GM21576 (cell line): ENCODE data around the gene PNPLA3.

Experiments used
- ATAC-seq: cut with Tn5 transposase; IDR thresholded peaks from one replicate; pipeline ENCODE4 v1.9.1; 2021; ENCODE audit warnings: mild to moderate bottlenecking, moderate library complexity; ENCODE audit not compliant: unreplicated experiment

PNPLA3 gene, protein sequence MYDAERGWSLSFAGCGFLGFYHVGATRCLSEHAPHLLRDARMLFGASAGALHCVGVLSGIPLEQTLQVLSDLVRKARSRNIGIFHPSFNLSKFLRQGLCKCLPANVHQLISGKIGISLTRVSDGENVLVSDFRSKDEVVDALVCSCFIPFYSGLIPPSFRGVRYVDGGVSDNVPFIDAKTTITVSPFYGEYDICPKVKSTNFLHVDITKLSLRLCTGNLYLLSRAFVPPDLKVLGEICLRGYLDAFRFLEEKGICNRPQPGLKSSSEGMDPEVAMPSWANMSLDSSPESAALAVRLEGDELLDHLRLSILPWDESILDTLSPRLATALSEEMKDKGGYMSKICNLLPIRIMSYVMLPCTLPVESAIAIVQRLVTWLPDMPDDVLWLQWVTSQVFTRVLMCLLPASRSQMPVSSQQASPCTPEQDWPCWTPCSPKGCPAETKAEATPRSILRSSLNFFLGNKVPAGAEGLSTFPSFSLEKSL

GRCh38 chr22:43923631-43924464, at the start of gene PNPLA3:
PNPLA3 (plus strand) TSS chr22:43923805; CDS start chr22:43923912, 107 bp downstream.
- ATAC-seq: no peak

- ATAC-seq: no peak
These were observed 46.6 kb upstream of the PNPLA3 start for GRCh38 chr22:43876866-43877509.

DNA sequence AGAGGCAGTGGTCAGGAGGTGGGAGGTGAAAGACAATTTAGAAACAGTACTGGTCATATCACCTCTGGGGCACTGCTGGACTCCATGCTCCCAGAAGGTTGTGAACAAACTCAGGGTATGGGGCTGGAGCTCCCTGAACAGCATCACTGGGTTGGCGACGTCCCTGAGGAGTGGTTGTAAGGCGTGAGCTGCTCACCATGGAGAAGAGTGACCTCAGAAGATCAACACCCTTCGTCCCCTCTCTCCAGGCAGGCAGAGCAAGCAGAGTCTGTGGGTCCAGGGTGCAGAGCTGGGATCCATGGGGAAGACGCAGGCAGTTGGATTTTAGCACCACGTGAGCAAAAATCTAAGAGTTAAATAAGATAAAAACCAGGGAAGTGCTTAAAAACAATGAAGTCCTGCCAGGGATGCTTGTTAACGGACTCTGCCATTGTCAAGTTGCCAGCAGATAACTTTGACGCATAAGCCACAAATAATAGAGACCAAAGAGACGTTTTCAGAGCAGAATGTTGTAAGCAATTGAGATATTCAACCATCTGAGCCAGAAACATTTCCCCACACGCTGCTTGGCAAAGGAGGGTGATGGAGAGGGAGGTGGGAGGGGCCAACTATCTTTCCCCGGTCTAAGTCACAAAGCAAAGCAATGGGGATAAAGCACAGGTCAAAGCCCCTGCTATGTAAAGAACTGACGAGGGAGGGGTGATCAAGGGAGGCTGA, 45.4 kb upstream of the PNPLA3 start:
- ATAC-seq: no peak

GRCh38 chr22:43878831-43879550, 44.6 kb upstream of the PNPLA3 start:
- no peak for ATAC-seq

DNA sequence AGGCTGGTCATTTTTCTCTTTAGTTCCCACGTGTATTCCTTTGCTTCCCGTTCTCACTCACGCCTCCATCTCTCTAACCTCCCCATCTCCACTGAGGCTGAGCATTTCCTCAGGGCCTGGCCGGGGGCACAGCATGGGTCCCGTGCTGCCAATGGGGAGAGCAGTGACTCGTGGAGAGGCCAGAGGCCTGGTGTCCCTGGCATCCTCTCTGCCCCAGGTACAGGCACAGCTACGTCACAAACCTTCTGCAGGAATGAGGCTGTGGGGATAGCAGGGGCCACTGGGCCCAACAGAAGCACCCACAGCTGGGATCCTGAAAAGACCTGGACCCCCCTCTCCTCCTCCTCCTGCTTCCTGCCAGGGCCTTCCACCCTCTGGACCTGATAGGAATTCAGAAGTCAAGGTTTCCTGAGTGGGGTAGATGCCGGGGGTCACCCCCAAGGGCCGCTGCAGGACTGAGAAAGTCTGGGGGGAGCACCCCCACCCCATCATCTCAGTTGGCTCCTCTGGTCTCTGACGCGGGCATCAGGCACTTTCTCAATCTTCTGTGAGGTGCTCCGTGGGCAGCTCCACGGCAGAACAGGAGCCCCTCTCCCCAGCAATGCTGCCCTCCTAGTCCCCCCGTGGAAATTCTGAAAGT, 43.6 kb upstream of the PNPLA3 start:
- ATAC-seq: no peak

DNA sequence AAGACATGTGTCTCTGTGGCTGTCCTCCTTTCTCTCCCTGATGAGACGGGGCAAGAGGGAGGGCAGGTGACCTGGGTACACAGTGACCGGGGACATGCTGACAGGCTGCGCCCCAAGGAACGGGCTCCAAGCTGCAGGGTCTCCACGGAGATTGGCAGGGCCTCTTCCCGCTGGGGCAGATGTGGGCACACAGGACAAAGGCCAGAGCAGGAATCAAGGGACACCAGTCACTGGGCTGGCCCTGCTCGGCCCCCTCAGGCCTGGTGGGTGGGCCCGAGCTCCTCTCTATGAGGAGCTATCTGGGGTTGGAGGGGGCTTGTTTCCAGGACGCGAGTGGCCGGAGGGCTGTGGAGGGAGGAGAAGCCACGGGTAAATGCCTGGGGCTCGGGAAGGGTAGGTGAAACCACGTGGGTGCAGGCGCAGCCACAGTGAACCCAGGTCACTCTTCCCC, 43.0 kb upstream of the PNPLA3 start:
- no peak for ATAC-seq

DNA sequence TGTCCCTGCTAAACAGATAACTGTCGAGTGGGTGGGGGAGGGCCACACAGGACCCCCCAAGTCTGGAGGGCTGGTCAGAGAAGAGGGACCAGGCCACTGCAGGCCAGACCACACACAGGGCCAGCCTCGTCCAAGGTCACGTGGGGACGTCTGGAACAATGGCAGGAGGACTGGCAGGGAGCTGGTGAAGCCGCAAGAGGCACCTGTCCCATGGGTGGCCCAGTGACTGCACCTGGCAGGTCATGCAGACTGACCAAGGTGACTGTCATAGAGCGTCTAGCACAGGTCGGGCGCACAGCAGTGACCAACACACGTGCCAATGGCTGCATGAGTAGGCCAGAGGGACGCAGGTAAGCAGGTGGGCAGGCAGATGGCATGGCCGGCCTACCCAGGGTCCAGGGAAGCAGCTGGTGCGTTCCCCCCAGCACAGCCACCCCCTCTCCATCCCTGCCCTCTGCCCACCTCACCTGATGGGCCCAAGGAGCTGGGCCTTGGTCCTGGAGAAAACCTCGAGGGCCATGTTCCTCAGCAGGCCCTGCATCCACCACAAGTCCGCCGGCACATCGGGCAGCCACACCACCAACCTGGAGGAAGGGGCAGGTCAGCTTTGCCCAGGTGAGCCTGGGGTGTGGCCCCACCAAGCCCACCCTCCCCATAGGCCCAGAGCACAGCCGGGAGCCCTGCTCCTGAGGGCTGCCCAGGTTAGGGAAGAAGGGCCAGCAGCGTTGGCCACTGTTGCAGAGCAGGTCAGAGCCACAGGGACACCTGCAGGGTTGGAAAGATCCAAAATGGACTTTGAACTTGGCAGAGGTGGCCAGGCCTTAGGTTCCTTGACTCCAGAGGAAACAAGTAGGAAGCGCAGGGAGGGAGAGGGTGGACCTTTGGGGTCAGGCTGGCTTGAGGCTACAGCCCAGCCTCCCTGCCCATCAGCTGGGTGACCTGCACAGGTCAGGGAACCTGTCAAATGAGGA, 42.2 kb upstream of the PNPLA3 start:
- no peak for ATAC-seq

GRCh38 chr22:43882122-43882767, 41.4 kb upstream of the PNPLA3 start:
- ATAC-seq: no peak

DNA sequence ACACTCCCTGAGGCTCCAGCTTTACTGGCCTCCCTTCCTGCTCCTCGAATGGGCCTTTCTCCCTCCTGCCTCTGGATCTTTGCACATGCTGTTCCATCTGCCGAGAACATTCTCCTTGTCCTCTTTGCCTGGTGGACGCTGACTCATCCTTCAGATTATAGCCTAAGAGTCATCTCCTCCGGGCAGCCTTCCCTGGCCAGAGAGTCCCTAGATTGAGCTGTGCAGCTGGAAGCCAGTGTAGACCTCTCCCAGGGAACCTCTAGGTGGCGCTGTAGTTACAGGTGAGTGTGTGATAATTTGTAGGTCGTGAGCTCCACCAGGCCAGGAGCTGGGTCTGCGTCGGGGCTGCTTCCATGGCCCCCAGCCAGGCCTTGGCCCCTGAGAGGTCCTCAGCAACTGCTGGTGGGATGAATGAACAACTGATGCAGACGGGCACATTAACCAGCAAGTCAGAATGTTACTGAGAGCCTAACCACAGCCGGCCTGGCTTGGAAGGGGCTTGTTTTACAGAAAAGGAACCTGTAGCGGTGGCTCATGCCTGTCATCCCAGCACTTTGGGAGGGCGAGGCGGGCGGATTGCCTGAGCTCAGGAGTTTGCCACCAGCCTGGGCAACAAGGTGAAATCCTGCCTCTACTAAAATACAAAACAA, 40.5 kb upstream of the PNPLA3 start:
- ATAC-seq: no peak

DNA sequence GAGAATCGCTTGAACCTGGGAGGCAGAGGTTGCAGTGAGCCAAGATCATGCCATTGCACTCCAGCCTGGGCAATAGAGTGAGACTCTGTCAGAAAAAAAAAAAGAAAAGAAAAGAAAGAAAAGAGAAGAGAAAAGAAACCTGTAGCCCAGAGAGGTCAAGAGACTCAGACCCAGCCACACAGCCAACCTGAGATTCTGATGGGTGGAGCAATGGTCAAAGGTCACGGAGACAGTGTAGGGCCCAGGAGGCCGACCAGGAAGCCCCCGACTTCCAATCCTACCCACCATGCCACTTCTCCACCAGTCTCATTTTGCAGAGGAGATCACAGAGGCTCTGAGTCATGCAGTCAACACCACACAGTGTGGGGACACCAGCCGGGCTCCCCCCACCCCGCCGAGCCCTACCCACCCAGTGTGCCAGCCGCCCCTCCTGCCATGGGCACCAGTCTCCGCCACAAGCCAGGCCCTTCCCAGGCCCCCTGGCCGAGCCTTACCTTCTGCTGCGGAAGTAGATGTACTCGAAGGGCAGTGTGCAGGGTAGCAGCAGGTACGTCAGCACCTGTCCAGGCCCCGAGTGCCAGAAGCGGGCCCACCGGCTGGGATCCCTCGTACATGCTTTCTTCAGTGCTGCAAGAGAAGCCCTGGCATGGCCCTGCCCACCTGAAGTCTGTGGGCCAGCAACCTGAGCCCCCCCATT, 39.7 kb upstream of the PNPLA3 start:
- no peak for ATAC-seq

DNA sequence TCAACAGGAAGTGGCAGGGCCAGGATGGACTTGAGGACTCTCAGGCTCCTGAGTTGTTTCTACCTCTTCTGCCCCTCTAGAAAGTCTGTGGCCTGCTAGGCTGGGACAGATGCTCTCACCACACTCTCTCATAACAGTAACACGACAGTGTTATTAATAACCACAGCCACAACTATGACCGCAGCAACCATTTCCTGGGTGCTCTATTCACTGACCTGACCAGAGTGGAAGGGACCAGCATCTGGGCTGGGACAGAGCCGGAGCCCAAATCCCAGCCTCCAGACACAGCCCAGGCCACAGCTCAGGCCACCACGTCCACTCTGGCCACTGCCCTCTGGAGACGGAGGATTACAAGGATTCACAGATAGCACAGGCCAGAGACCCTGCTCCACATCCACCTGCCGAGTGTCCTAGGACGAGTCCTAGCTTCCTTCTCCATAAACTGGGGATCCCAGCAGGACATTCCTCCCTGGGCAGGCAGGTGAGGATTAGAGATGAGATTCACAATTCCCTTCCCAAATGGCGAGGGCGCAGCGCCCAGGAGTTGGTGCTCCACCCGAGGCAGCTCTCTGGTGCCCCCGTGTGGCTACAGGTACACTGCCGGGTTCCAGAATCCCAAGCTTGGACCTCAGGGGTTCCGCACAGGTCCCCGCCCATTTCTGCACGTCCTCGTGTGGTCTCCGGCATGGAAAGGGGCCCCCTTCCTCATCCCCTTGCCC, 38.8 kb upstream of the PNPLA3 start:
- no peak for ATAC-seq

GRCh38 chr22:43885319-43885671, 38.3 kb upstream of the PNPLA3 start:
- ATAC-seq: no peak

GRCh38 chr22:43885786-43886185, 37.8 kb upstream of the PNPLA3 start:
- no peak for ATAC-seq

DNA sequence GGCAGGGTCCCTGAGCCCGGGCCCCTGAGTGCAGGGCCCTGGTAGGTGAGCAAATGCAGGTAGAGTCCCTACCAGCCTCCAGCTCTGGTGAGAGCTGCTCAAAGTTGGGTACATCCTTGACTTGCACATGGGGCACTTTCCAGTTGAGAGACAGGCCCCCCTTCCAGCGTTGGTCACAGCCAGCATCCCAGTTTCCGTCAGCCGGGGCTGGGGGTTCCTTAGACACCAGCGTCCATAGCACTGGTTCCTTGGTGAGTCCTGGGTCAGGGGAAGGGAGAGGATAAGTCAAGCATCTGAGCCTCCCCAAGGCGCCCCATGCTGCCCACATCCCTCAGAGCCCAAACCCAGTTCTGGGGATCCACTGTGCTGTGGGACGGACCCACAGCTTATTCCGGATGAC, 37.4 kb upstream of the PNPLA3 start:
- no peak for ATAC-seq

DNA sequence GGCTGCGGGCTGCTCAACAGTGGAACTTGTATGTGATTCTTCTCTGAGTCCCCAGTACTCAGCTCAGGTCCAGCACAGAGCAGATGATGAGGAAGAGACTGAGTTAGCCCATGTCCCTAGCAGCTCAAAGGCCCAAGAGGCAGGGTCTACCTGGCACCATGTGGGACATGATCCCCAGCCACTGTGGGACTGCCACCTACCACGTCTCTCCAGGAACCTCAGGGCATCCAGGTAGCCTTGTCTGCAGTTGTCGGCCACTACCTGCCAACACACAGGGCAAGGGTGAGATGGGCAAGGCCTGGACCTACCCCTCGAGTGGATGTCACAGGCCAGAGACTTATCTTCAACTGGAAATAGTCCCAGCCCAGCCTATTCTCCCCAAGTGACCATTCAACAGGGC, 36.2 kb upstream of the PNPLA3 start:
- ATAC-seq: no peak

DNA sequence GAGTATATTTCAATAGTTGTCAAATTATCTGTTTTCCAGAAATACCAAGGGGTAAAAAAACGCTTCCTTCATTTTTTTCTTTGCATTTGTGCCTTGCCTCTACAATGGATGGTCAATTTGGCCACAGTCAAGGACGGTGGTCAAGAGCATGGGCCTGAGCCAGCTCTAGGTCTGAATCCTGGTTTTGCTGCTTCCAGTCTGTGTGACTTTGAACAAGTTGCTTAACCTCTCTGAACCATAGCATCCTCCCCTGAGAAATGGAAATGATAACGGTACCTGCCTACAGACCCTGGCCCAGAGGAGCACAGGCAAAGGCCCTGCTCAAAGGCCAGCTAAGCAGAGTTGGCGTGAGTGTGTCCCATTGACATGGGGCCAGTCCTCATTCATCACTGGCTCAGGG, 34.9 kb upstream of the PNPLA3 start:
- no peak for ATAC-seq
